Activated CD8-positive, alpha-beta T cell treated with anti-CD3 and anti-CD28 coated beads for 36 hours (primary cell): Measurements from ENCODE around the gene TMEM150A. TPM values are rescaled to one million over a fixed set of nuclear protein-coding genes. Genes with fewer than 3 reads are reported as not detected.

Experiments used
- ATAC-seq: fragments of 200-7000 bp; cut with Tn5 transposase; one replicate; pipeline ENCODE4 v1.10.0; 2021; ENCODE audit warnings: mild to moderate bottlenecking, moderate library complexity
- CTCF ChIA-PET: fragments of 350-600 bp; sonication (Branson Sonifier 250); formaldehyde crosslinking; loops from one replicate; lab custom pipeline; 2021; ENCODE audit warnings: antibody characterized with exemption; lab: Charles Lee
- POLR2A ChIA-PET: fragments of 350-600 bp; sonication (Branson Sonifier 250); formaldehyde crosslinking; loops from one replicate; lab custom pipeline; 2021; ENCODE audit warnings: antibody characterized with exemption; lab: Charles Lee
- DNase-seq: peaks from one replicate; pipeline ENCODE4 v3.0.0-alpha.2; 2020
- H3K27ac Mint-ChIP-seq: one replicate; pipeline ENCODE4 v1.8.0; 2021; ENCODE audit warnings: mild to moderate bottlenecking, mixed read lengths
- H3K27me3 Mint-ChIP-seq: one replicate; pipeline ENCODE4 v1.8.0; 2021; ENCODE audit warnings: mixed read lengths
- H3K36me3 Mint-ChIP-seq: one replicate; pipeline ENCODE4 v1.8.0; 2021; ENCODE audit warnings: low read depth, mixed read lengths
- H3K4me1 Mint-ChIP-seq: one replicate; pipeline ENCODE4 v1.8.0; 2021; ENCODE audit warnings: low read depth, mixed read lengths
- H3K4me3 Mint-ChIP-seq: one replicate; pipeline ENCODE4 v1.8.0; 2021; ENCODE audit warnings: mild to moderate bottlenecking, moderate library complexity, mixed read lengths
- H3K9me3 Mint-ChIP-seq: one replicate; pipeline ENCODE4 v1.8.0; 2021; ENCODE audit warnings: mixed read lengths
- intact Hi-C: fragments of 100-400 bp; cut with micrococcal nuclease; formaldehyde crosslinking; loops from one replicate; pipeline ENCODE4 v1.10.0; 2022
- total RNA-seq, 2 experiments: library from RNA; stranded (reverse); gene quantifications; one replicate each; pipeline ENCODE4 v1.2.3, GENCODE V29; 2021
- TF ChIP-seq, protein P1 (sequence below): fragments of 200-600 bp; IDR thresholded peaks from one replicate; pipeline ENCODE4 v1.8.0; 2022; ENCODE audit warnings: antibody characterized with exemption, mild to moderate bottlenecking

The TMEM150A gene
- total RNA-seq, 2 experiments from 2014 or later: 1.0 to 1.2 TPM

DNA sequence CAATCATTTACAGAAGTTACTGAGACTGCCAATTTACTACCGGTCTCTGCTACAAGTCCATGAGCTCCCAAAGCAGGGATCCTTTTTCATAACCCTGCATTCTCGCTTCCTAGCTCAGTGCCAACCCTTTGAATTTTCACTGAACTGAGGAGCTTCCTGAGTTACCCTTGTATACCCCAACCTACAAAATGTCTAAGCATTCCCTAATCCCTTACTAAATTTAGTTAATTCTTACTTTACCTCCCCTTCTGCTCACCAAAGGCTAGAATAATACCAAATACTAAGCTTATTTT is 53.9 kb downstream of the TMEM150A start:
- H3K4me3 Mint-ChIP-seq: no peak overlapping the region
- no peaks in the 10 kb centered on the region for H3K27me3 Mint-ChIP-seq
- ATAC-seq (no peak), DNase-seq (no peak)
- no peaks in the 10 kb centered on the region for H3K9me3 Mint-ChIP-seq
- peaks cover 5% of the 10 kb centered on the region for H3K4me1 Mint-ChIP-seq
- intact Hi-C loops: loop anchor here (10.0 kb wide), 1 partner anchor 224 kb away; the partner anchor contains the start of gene TGOLN2
- H3K27ac Mint-ChIP-seq: no peak overlapping the region
- TF ChIP-seq, protein P1, sequence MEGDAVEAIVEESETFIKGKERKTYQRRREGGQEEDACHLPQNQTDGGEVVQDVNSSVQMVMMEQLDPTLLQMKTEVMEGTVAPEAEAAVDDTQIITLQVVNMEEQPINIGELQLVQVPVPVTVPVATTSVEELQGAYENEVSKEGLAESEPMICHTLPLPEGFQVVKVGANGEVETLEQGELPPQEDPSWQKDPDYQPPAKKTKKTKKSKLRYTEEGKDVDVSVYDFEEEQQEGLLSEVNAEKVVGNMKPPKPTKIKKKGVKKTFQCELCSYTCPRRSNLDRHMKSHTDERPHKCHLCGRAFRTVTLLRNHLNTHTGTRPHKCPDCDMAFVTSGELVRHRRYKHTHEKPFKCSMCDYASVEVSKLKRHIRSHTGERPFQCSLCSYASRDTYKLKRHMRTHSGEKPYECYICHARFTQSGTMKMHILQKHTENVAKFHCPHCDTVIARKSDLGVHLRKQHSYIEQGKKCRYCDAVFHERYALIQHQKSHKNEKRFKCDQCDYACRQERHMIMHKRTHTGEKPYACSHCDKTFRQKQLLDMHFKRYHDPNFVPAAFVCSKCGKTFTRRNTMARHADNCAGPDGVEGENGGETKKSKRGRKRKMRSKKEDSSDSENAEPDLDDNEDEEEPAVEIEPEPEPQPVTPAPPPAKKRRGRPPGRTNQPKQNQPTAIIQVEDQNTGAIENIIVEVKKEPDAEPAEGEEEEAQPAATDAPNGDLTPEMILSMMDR: no peak
- peaks cover 30% of the 10 kb centered on the region for H3K36me3 Mint-ChIP-seq
- ChIA-PET CTCF (interaction anchor here (0.7 to 7.7 kb wide), 9 partner anchors 19 to 248 kb away, joined by 3 to 221 read pairs (median 4); partner anchors contain the start of gene SH2D6), POLR2A (interaction anchor here (16.4 to 23.8 kb wide), 3 partner anchors 4 to 134 kb away, joined by 331 to 467 read pairs (median 467); partner anchors contain the start of genes CAPG, GGCX, MAT2A and SH2D6)

Other genes with a start within 250 kb of the TMEM150A start
- gene RETSAT, start 248.2 kb downstream of the TMEM150A start, total RNA-seq: 10 to 100 TPM; 21.3 to 22.9 TPM
- gene ELMOD3, start 247.9 kb downstream of the TMEM150A start, total RNA-seq: 10 to 100 TPM; 11.8 to 13.0 TPM
- gene CAPG, start 192.3 kb downstream of the TMEM150A start, total RNA-seq: 10 to 100 TPM; 18.7 to 19.3 TPM
- gene SH2D6, start 184.0 kb downstream of the TMEM150A start, total RNA-seq: under 1 TPM; 0.77 to 0.96 TPM
- 100 to 1,000 TPM; 276 to 282 TPM for gene MAT2A, start 63.5 kb downstream of the TMEM150A start, total RNA-seq
- gene GGCX, start 41.2 kb downstream of the TMEM150A start, total RNA-seq: 10 to 100 TPM; 14.6 to 16.7 TPM
- gene VAMP8, start 25.1 kb downstream of the TMEM150A start, total RNA-seq: 10 to 100 TPM; 84.5 to 91.1 TPM
- gene VAMP5, start 18.3 kb downstream of the TMEM150A start, total RNA-seq: 10 to 100 TPM; 28.0 to 29.4 TPM
- 100 to 1,000 TPM; 112 to 117 TPM for gene RNF181, start 7.0 kb downstream of the TMEM150A start, total RNA-seq
- gene C2orf68, start 9.4 kb upstream of the TMEM150A start, total RNA-seq: 10 to 100 TPM; 25.4 to 29.1 TPM
- gene USP39, start 13.5 kb upstream of the TMEM150A start, total RNA-seq: 10 to 100 TPM; 86.0 to 86.8 TPM
- gene SFTPB, start 65.5 kb upstream of the TMEM150A start, total RNA-seq: not detected
- gene GNLY, start 91.7 kb upstream of the TMEM150A start, total RNA-seq: 10 to 100 TPM; 46.7 to 52.6 TPM
- not detected for gene ATOH8, start 151.3 kb upstream of the TMEM150A start, total RNA-seq